ENCODE data around the gene ELF4.

DNA sequence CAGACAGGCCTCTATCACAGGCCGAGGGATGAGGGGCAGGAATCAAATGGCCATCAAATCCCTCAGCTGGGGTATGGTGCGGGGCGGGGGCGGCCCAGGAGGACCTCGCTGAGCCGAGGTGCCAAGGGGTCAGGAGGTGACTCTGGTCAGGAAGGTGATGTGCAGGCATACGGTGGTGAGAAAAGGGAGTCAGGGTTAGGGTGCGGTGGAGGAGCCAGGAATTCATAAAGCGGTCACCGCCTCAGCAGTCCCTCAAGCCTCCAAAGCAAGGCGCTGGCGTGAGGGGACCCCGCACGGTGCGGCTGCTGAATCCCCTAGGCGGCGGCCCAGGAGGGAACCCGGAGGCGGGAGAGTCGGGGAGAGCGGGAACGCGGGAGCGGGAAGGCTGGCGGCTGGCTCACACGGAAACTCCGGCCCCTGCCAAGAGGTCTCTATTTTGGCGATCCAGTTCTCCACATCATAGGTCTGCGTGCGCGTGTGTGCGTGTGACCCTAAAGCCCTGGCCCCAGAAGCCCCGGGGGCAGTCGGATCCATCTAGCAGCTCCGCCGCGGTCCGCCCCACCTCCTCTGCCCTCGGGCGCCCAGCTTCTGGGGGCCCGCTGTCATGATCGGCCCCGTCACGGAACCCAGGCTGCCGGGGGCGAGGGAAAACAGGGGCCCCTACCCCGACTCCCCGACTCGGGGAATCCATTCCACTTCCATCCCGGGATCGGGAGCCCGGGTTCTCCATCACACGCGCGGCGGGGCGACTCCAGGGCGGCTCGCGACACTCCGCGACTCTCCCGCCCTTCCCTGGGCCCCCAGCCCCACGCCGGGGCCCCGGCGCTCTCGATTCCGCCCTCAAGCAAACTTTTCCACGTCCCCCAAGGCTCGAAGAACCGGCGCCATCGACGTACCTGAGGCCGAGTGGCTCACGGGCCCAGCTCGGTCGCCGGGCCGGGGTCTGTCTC lies 593 bp downstream of the ELF4 start:
- TF ChIP-seq BACH2 (CRISPR knock-in tag; IDR thresholded peaks at IDR 0.05; ENCODE audit: borderline replicate concordance) = no peak
- TF ChIP-seq PATZ1 (CRISPR knock-in tag; IDR thresholded peaks at IDR 0.05; ENCODE audit: borderline replicate concordance) = no peak
- no peak for TF ChIP-seq ZNF70 (CRISPR knock-in tag; IDR thresholded peaks at IDR 0.05)
- no peak for TF ChIP-seq GLIS3 (CRISPR knock-in tag; IDR thresholded peaks at IDR 0.05)
- TF ChIP-seq TOX (CRISPR knock-in tag; IDR thresholded peaks at IDR 0.05; ENCODE audit: borderline replicate concordance) = no peak
- no peak for TF ChIP-seq RARB (CRISPR knock-in tag; IDR thresholded peaks at IDR 0.05)
- no peak for TF ChIP-seq ARNTL (CRISPR knock-in tag; IDR thresholded peaks at IDR 0.05; ENCODE audit: borderline replicate concordance, low read depth)
- no peak for TF ChIP-seq POU6F1 (CRISPR knock-in tag; IDR thresholded peaks at IDR 0.05; ENCODE audit: borderline replicate concordance, low read depth)
- TF ChIP-seq ZNF8 (CRISPR knock-in tag; IDR thresholded peaks at IDR 0.05) = no peak
- TF ChIP-seq OSR1 (CRISPR knock-in tag; IDR thresholded peaks at IDR 0.05) = no peak
- no peak for TF ChIP-seq ZC3H10 (CRISPR knock-in tag; IDR thresholded peaks at IDR 0.05)
